Activated T-cell treated with anti-CD3 and anti-CD28 coated beads, Interleukin-2, amount 50 U/mL, for 1 hour (primary cell): ENCODE results near the gene ZNF414.
"Not testable (repeated sequence)": the region's sequence is repeated elsewhere in the genome, so short reads cannot be mapped to it uniquely, and the experiment has no call there.

Source experiments
- DNase-seq: peaks from one replicate; pipeline ENCODE4 v3.0.0-alpha.2; 2020

The ZNF414 gene

GRCh38 chr19:8513687-8514504 is at the start of gene ZNF414:
TSS of gene ZNF414 (minus strand) at chr19:8514167. CDS start at chr19:8514046, 121 bp downstream.
- peak; percentile 99 for DNase-seq

- DNase-seq = no peak
Measured at GRCh38 chr19:8561075-8561764, 47.3 kb upstream of the ZNF414 start.

- no peak for DNase-seq
Measured at GRCh38 chr19:8558325-8558724, 44.4 kb upstream of the ZNF414 start.

GRCh38 chr19:8557642-8558238 is 43.8 kb upstream of the ZNF414 start:
- no peak for DNase-seq

GRCh38 chr19:8553729-8554128 is 39.8 kb upstream of the ZNF414 start:
- not testable (repeated sequence) for DNase-seq

- no peak for DNase-seq
Measured at GRCh38 chr19:8552810-8553209, 38.8 kb upstream of the ZNF414 start.

- DNase-seq = no peak
Measured at GRCh38 chr19:8550070-8550469, 36.1 kb upstream of the ZNF414 start.

- no peak for DNase-seq
Measured at GRCh38 chr19:8545743-8546142, 31.8 kb upstream of the ZNF414 start.

- no peak for DNase-seq
Measured at GRCh38 chr19:8544168-8544567, 30.2 kb upstream of the ZNF414 start.

GRCh38 chr19:8539621-8540149 is 25.7 kb upstream of the ZNF414 start:
- no peak for DNase-seq

GRCh38 chr19:8537099-8537498 is 23.1 kb upstream of the ZNF414 start:
- DNase-seq = no peak

GRCh38 chr19:8536282-8536681 is 22.3 kb upstream of the ZNF414 start:
- DNase-seq = no peak

- DNase-seq = no peak
Measured at GRCh38 chr19:8532225-8532624, 18.3 kb upstream of the ZNF414 start.

GRCh38 chr19:8531470-8531869 is 17.5 kb upstream of the ZNF414 start:
- DNase-seq = no peak

- no peak for DNase-seq
Measured at GRCh38 chr19:8530061-8530679, 16.2 kb upstream of the ZNF414 start.

- no peak for DNase-seq
Measured at GRCh38 chr19:8529369-8530006, 15.5 kb upstream of the ZNF414 start.

- DNase-seq = no peak
Measured at GRCh38 chr19:8528500-8528899, 14.5 kb upstream of the ZNF414 start.

GRCh38 chr19:8526345-8527091 is 12.6 kb upstream of the ZNF414 start:
- DNase-seq = no peak

- no peak for DNase-seq
Measured at GRCh38 chr19:8525401-8525684, 11.4 kb upstream of the ZNF414 start.

GRCh38 chr19:8519388-8519787 is 5.4 kb upstream of the ZNF414 start:
- DNase-seq = no peak

- no peak for DNase-seq
Measured at GRCh38 chr19:8518536-8518935, 4.6 kb upstream of the ZNF414 start.
